HG03565 (cell line): Measurements from ENCODE around the gene SYT6.

Source experiments
- ATAC-seq: cut with Tn5 transposase; IDR thresholded peaks from one replicate; pipeline ENCODE4 v1.9.1; 2021; ENCODE audit warnings: mild to moderate bottlenecking, moderate library complexity; ENCODE audit not compliant: unreplicated experiment

SYT6 gene

GRCh38 chr1:114153261-114154145 lies at the start of gene SYT6:
Gene SYT6, minus strand, starts transcription at chr1:114153869. Its CDS starts 97 bp downstream, at chr1:114153772.
- ATAC-seq: no peak

DNA sequence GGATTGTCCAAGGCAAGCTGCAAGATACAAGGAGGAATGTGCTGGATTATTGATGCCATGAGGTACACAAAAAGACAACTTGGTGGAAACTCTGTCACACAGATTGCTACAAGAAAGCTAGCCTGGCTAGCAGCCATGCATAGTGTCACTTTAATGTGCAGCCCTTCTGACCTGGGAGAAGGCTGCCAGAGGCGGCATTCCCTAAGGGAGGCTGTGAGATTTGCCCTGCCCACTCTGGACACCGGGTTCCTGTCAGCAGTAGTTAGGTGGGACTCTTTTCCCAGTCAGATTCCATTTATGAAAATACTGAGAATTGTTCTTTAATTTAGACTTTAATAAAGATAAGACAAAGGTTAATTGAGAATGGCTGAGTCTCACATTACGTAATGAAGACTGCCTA lies 47.8 kb upstream of the SYT6 start:
- ATAC-seq: no peak

DNA sequence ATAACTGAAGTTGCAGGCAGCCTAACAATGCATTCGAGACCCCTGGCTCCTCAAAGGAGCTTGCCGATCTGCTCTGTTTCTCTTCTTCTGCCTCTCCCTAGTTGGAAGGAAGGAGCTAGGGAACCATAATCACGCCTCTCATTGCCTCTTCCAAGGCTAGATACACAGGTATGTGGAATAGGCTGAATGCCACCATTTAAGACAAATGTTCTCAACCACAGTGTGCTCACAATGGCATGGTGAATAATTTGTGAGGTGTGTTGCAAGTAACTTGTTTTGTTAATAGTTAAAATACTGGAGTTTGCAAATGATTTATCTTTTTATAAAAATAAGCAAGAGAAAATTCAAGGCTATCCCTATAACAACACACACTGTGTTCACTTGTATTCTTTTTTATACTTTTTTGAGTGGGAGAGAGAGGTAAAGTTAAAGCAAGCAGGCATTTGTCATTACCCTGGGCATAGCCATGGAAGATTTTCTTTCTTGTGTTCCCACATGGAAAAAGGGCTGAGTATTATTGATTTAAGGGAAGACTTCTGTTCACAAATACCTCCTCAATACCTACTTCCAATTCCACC lies 45.4 kb upstream of the SYT6 start:
- ATAC-seq: no peak

DNA sequence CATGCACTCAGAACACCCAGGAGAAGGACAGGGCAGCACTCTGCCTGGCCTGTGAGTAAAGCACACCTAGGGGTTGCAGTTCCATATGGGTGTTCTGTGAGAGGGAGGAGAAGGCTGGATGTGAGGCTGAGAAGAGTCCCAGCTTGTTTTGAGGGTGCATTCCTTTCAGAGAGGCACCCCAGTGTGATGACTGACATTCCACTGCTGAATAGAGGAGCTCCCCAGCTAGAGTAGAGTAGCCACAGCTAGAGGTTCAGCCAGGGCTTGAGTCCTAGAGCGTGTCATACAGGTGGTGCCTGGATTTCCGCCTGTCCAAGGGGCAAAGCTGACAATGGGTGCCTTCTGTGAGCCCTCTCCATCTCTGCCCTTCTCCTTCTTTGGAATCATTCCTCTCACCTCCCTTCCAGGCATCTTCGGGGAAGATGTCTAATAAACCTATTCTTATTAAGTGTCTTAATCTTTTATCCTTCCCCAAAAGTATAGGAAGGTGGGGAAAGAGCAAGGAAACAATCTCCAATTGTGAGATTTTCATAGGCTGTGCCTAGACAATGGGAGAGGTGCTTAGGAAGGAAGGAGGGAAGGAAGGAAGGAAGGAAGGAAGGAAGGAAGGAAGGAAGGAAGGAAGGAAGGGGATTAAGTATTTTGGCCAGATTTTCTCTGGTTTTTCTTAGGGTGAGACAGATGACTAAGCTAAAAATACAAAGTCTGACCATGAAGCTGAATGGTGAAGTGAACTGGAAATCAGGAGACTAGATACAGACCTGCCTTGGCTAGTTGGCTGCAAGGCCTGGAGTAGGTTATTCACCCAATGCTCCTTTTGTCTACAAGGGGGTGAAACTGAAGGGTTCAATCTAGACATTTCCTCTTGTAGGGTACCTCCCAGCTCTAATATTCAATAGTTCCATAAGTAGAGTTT lies 43.6 kb upstream of the SYT6 start:
- no peak for ATAC-seq

- ATAC-seq: no peak
Measured at GRCh38 chr1:114195819-114196218, 42.1 kb upstream of the SYT6 start.

DNA sequence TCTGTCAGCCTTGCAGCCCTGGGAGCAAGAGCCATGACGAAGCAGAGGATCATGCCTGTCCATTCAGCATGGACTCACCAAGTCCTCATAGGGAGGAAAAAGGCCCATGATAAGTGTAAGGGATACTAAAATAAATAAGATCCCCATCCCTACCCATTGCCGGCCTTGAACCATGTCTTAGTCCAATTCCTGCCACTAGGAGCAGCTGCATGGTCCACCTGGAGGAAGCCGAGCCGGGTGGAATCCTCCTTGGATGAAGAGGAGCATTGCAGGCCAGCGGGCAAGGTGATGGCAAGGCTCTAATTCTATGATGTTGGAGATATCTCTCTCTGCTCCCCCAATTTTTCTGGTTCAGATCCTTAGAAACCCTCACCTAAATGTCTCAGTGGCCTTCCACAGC lies 38.7 kb upstream of the SYT6 start:
- no peak for ATAC-seq

DNA sequence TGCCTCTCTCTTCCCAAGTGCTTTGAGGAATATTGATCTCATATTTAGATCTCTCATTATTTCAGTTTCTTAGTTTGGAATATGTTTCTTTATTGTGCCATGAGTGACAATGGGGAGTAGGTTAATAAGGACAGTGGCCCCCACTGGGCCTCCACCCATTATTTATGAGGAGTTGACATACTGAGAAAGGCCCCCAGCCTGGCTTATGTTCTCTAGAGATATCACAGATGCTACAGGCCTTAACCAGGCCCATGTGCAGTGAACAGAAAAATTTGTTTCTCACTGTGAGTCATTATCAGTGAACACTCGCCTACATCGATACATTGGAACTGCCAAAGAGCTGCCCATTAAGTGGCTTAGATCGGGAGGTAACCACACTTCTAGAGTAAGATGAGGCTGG lies 35.7 kb upstream of the SYT6 start:
- no peak for ATAC-seq

DNA sequence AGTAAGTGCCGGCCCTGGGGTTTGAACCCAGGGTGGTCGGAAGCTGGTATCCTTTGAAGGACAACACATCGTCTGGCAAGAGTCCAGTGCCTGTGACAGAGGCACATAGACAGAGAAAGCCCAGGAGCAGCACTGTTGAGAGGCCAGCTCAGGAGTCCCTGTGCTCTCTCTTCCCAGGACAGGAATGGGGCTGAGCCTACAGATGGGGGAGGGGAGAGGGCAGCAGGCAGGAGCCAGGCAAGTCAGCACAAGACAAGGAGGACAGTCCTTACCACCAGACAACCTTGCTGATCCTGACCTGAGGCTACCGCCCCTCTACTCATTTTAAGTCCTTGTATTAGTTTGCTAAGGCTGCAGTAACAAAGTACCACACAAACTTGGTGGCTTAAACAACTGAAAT lies 27.7 kb upstream of the SYT6 start:
- ATAC-seq: no peak

DNA sequence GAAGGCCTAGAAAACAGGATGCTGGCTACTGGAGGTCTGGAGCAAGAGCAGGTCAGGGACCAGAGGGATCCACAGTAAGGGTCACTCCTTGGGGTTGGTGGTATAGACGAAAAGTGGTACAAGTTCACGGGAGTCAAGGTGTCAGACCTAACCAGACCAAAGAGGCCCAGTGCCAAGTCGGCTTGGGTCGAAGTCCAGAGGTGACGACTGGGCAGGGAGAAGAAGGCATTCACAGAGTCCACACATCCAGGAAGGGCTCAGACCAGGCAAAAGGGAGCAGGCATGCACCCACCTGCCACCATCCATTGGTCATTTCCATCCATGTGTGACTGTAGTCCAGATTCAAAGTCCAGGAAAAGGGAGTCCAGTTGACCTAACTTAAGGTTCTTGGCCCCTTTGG lies 27.1 kb upstream of the SYT6 start:
- no peak for ATAC-seq

- ATAC-seq: no peak
Measured at GRCh38 chr1:114178936-114179335, 25.3 kb upstream of the SYT6 start.

DNA sequence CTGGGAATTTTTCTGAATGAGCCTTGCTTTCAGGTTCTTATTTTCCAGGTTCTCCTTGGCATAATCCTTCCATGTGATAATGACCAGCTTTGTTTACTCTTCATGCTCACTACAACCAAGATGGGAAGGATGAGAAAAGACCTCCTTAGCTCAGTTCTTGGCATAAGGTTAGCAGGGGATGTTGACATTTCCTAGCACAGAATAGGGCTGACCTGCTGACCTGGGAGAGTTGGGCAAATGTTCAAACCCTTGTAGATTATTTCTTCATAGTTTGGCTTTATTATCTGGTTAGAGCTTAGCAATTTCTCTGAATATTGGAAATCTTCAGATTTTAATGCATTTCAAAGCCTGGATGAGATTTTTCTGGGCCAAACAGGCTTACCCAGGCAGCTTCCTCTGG lies 23.6 kb upstream of the SYT6 start:
- ATAC-seq: no peak

DNA sequence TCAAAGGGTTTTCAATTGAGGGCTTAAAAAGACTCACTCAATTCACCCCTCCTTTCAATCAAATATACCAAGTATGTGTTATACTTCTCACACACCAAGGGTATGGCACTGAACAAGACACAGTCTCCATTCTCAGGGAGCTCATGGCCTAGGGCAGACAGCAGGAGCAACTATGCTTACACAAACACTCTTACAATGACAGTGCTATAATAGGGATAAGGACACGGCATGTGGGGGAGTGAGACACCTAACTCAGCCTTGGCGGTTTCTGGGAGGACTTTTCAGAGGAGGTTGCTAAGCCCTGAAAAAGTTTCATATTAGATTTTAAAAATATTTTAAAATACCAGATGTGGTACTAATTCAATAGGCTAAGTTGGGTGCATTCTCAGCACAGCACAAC lies 22.7 kb upstream of the SYT6 start:
- ATAC-seq: no peak

GRCh38 chr1:114173680-114174079 lies 20.0 kb upstream of the SYT6 start:
- no peak for ATAC-seq

DNA sequence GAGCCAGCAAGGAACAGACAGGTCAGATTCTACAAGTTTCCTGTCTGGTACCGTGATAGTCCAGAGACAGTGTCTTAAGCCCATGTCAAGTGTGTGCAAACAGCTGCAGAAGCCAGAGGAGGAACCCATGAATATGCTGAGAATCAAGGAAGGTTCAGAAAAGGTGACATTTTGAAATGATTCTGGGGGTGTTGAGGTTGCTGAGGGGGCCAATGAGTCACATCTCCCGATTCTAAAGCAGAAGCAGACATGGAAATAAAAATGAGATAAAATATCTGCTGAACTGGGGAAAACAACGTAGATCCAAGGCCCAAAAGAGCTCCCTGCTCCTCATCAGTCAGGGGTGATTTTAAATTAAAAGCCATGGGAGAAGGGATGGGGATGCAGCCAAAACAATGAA lies 15.8 kb upstream of the SYT6 start:
- no peak for ATAC-seq

GRCh38 chr1:114167226-114167625 lies 13.6 kb upstream of the SYT6 start:
- no peak for ATAC-seq

DNA sequence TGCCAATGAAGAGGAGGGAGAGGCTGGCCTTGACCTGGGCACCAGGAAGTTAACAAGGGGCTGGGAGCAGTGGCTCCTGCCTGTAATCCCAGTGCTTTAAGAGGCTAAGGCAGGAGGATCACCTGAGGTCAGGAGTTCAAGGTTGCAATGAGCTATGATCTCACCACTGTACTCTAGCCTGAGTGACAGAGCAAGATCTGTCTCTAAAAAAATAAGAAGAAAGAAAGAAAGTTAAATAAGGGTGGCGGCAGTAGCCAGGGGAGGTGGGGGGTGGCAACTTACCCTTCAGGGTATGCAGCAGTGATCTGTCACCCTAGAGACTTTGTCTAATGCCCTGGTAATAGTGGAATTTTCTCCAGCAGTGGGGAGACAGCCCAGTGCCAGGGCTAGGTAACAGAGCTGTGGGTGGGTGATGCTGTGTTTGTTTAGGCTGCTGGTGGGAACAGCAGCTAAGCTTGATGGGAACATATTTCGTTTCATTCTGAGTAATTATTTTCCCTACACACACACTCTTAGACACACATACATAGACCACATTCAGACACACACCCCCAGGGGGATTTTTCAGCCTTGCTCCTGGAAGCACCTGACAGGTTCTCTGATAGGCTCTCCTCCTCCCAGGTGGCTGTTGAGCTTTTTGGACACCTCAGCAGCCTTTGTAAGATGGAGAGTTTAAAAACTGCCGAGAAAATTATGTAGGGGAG lies 11.3 kb upstream of the SYT6 start:
- ATAC-seq: peak; percentile 70

DNA sequence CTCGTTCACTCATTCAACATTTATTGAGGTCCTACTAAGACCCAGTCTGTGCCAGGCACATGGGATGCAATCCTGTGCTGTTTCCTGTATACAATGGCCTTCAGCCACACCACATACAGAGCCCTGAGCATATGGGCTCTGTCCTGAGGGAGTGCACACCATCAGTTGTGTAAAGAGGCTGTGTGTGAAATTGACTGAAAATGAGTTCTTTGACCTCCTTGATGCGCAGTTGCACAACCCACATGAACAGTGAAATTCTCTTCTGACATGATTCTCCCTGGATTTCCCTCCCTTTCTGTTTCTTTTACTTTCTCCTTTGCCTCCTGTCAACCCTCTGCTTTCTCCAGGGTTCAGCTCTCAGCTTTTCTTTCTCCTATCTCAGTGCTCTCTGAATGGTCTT lies 6.3 kb upstream of the SYT6 start:
- no peak for ATAC-seq

DNA sequence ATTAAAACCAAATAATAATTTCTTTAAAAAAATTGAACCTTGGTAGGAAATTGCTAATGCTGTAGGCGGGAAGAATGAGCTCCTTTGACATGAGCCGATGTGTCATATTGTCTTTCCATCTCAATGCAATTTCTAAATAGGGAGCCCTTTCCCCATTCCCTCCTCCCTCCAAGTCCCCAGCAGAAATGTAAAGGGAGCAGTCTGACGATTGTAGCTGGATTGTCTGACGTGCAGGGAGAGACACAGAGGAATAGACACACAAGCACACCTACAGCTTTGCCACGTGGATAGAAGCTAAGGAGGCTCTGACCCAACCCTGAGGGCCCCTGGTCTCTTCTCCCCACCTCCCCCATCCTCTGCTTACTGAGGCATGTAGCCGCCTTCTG lies 3.6 kb upstream of the SYT6 start:
- no peak for ATAC-seq

- ATAC-seq: no peak
Measured at GRCh38 chr1:114156538-114157274, 3.0 kb upstream of the SYT6 start.

- ATAC-seq: no peak
Measured at GRCh38 chr1:114155706-114156105, 2.0 kb upstream of the SYT6 start.
